Measurements from ENCODE around the gene CABP1.
A peak's percentile ranks its signal among the peaks of the same experiment; 100 is the strongest.

The CABP1 gene

DNA sequence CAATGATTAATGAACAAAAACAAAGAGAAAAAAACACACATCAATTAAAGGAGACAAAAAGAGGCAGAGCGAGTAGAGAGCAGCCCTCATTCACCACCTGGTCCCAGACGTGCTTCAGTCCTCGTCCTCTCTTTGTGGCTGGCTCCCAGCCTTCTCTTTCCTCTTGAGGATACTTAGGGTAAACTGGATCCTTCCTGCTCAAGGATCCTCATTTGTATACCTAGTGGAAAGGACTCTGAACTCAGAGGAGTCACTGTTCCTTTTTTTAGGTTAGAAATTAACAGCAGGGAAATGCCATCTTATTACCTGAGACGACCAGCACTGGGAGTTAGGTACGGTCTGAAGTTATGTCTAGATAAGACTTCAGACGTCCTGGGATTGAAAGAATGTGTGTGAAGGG lies 56.2 kb downstream of the CABP1 start:
- no peak for DNase-seq (ENCODE audit: low spot score)

- no peak for DNase-seq (ENCODE audit: low spot score)
Measured at GRCh38 chr12:120697344-120697743, 56.9 kb downstream of the CABP1 start.

GRCh38 chr12:120698665-120699064 lies 58.2 kb downstream of the CABP1 start:
- no peak for DNase-seq (ENCODE audit: low spot score)

DNA sequence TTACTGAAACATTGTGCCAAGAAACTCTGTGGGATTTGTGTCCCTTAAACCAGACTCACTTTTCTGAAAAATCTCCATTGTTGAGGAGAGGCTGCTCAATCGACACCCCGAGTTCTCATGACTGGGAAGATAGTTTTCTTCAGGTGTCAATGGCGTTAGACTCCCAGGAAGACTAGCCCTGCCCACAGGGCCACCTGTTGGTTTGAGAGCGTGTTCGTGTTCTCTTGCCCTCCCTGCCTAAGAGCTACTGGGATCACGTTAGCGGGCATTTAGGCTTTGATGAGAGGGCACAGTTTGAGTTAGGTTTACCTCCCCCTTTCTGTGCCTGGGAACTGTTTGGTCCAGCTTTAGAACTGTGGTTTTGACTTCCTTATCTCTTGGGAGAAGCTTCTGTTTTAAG lies 59.1 kb downstream of the CABP1 start:
- DNase-seq (ENCODE audit: low spot score), result no peak

DNA sequence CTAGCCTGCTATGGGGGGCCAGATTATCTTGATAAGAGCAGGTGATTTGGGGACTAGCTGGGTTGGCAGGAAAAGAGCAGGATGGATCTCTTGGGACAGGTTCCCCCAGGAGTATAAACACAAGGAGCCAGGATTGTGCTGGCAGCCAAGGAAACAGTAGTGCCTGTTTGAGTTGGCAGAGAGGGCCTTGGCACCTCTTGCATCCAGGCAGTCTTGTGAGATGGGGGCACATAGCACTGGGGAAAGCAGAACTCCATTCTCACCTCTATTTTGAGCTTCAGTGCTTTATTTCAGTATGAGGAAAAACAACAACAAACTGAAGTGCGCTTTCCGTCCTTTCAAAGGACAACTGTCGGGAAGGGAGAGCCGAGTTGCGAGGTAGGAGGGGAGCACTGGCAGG lies 60.5 kb downstream of the CABP1 start:
- no peak for DNase-seq (ENCODE audit: low spot score)

DNA sequence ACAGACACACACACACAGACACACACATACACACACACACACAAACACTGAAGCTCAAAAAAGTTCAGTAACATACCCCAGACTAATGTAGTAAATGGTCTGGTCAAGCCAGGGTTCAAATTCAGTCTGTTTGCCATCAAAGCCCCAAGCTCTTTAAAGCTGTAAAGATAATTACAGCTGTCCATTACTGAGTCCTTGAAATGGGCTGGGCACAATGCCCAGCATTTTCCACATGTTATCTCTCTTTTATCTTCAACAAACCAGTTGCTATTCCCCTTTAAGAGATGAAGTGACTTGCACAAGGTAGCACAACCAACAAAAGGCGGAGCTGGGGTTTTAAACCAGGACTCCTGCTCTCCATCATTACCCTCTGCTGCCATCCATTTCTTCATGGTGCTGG lies 62.2 kb downstream of the CABP1 start:
- no peak for DNase-seq (ENCODE audit: low spot score)

DNA sequence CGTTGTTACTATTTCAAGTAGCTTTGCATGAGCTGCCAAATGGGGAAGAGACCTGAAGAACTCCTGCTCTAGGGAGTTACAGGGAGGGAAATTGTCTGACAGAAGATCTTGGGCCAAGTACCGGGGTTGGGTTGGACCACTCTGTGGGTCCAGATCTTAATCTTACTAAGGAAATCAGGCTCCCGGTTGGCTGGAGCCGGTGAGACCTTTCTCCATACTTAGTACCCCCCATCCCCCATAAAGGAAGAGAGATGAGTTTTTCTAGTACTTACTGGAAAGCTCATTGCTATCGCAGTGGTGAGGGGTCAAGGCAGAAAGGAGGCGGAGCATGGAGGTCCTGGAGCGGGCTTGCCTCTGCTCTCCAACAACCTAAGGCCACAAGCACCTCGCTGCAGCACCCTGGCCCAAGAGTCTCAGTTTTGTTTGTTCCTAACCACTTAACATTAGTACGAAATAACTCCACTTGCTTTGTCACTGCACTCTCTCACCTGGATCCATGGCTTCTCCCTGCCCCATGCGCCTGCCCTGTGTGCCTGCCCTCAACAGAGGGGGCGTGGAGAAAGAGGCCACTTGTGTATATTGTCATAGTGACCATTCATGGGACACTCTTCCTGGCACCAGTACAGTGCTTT lies 63.0 kb downstream of the CABP1 start:
- no peak for DNase-seq (ENCODE audit: low spot score)

GRCh38 chr12:120705618-120706017 lies 65.2 kb downstream of the CABP1 start:
- DNase-seq (ENCODE audit: low spot score), result no peak

- DNase-seq (ENCODE audit: low spot score), result no peak
Measured at GRCh38 chr12:120706029-120706428, 65.6 kb downstream of the CABP1 start.

DNA sequence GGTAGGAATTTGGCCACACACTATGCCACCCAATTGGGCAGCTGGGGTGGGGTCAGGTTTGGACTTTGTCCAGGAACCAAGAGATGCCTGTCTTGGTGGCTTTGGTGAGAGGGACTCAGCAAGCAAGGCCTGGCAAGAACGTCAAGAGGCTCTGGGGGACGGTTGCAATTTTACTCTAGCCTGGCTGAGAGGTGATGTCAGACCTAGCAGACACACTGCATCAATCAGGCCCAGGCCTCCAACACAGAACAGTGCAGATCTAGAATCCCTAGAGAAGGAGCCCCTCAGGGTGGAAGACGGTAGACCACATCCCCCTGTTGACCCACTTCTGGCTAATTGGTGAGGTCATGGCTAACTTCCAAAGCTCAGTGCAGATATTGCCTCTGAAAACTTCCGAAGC lies 68.2 kb downstream of the CABP1 start:
- DNase-seq (ENCODE audit: low spot score), result no peak

GRCh38 chr12:120710031-120710804 lies 69.8 kb downstream of the CABP1 start, which contains the start of gene UNC119B:
Gene UNC119B, plus strand, starts transcription at chr12:120710458. Its CDS starts 17 bp downstream, at chr12:120710475.
- DNase-seq (ENCODE audit: low spot score), result peak; percentile 85

- DNase-seq (ENCODE audit: low spot score), result peak; percentile 8
Measured at GRCh38 chr12:120710805-120711296, 70.4 kb downstream of the CABP1 start.

DNA sequence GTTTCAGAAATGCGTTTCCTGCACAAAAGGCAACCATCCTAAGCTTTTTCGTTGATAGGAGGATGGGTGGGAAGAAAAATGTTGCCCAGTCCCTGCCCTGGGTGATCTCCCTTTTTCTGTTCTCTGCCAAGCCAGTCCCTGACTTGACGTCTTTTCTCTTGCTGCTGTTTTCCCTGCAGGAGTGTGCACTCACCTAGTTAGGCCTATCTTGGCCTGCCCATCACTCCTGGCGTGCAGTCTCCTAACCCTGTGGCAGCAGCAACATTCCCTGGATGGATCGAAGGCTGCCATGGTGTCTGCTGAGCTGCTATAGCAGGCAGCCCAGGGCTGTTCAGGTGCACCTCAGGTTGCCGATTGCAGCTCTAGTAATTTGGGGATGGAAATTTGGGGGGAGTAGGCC lies 71.0 kb downstream of the CABP1 start:
- DNase-seq (ENCODE audit: low spot score), result peak; percentile 7

DNA sequence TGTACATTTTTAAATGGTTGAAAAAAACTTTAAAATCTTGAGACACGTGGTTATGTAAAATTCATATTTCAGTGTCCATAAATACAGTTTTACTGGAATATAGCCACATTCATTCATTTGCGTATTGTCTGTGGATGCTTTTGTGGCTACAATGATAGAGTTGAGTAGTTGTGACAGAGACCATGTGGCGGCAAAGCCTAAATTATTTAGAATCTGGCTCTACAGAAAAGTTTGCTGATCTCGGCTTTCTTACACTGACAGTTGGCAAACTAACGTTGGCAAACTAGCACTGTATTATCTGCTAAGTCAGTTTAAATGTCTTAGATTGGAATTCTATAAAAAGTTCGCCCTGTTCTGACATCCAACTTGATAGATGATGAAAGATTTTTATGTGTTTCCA lies 72.2 kb downstream of the CABP1 start:
- DNase-seq (ENCODE audit: low spot score), result no peak

DNA sequence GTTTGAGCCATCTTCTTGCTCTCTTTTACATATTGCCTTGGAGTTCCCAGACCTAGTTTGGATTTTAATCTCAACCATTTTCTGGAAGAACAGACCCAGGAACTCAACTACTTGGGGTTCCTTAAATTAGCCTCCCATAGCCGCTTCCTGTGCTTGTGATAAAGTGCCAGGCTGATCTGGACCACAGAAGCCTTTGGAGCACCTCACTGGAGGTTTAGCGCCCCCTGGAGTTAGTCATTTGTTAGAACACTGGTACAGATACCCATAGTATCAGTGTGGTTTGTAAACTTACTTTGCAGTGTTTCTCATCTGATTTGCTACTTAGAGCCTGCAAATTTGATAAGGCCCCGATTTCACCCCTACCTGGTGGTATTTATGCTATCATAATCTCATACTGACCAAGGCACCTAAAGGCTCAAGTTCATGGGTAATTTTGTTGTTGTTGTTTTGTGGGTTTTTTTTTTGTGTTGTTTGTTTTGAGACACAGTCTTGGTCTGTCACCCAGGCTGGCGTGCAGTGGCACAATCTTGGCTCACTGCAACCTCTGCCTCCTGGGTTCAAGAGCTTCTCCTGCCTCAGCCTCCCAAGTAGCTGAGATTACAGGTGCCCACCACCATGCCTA lies 73.5 kb downstream of the CABP1 start:
- DNase-seq (ENCODE audit: low spot score), result peak; percentile 86
